Measurements from ENCODE around the gene CDCA7L. TPM values are rescaled to one million over a fixed set of nuclear protein-coding genes. Genes with fewer than 3 reads are reported as not detected.
"Not testable (repeated sequence)": the region's sequence is repeated elsewhere in the genome, so short reads cannot be mapped to it uniquely, and the experiment has no call there.

CDCA7L gene
- total RNA-seq, 1 donor from 2014 or later = 32.2 TPM

GRCh38 chr7:21943436-21943835, 2.3 kb downstream of the CDCA7L start:
- DNase-seq = no peak

GRCh38 chr7:21942955-21943354, 2.7 kb downstream of the CDCA7L start:
- DNase-seq = no peak

- no peak for DNase-seq
Observed at GRCh38 chr7:21941611-21942141, 4.0 kb downstream of the CDCA7L start.

GRCh38 chr7:21939858-21940372, 5.8 kb downstream of the CDCA7L start:
- no peak for DNase-seq

GRCh38 chr7:21939136-21939857, 6.4 kb downstream of the CDCA7L start:
- peak; percentile 43 for DNase-seq

- DNase-seq = no peak
Observed at GRCh38 chr7:21938463-21938862, 7.2 kb downstream of the CDCA7L start.

GRCh38 chr7:21934808-21935207, 10.9 kb downstream of the CDCA7L start:
- DNase-seq = no peak

- DNase-seq = not testable (repeated sequence)
Observed at GRCh38 chr7:21933293-21933692, 12.4 kb downstream of the CDCA7L start.

GRCh38 chr7:21927693-21928092, 18.0 kb downstream of the CDCA7L start:
- DNase-seq = no peak

GRCh38 chr7:21926448-21926847, 19.3 kb downstream of the CDCA7L start:
- DNase-seq = no peak

- peak; percentile 28 for DNase-seq
Observed at GRCh38 chr7:21923658-21924057, 22.0 kb downstream of the CDCA7L start.

GRCh38 chr7:21922605-21923004, 23.1 kb downstream of the CDCA7L start:
- no peak for DNase-seq

- no peak for DNase-seq
Observed at GRCh38 chr7:21920936-21921335, 24.8 kb downstream of the CDCA7L start.

- no peak for DNase-seq
Observed at GRCh38 chr7:21918216-21918615, 27.5 kb downstream of the CDCA7L start.

- no peak for DNase-seq
Observed at GRCh38 chr7:21916629-21917028, 29.1 kb downstream of the CDCA7L start.

GRCh38 chr7:21916176-21916575, 29.5 kb downstream of the CDCA7L start:
- DNase-seq = no peak

- no peak for DNase-seq
Observed at GRCh38 chr7:21915140-21915539, 30.6 kb downstream of the CDCA7L start.

GRCh38 chr7:21914671-21915070, 31.0 kb downstream of the CDCA7L start:
- DNase-seq = no peak

GRCh38 chr7:21912931-21913780, 32.5 kb downstream of the CDCA7L start:
- peak; percentile 11 for DNase-seq

- peak; percentile 68 for DNase-seq
Observed at GRCh38 chr7:21912305-21912704, 33.4 kb downstream of the CDCA7L start.

GRCh38 chr7:21911341-21911875, 34.3 kb downstream of the CDCA7L start:
- DNase-seq = no peak

- no peak for DNase-seq
Observed at GRCh38 chr7:21910253-21910652, 35.4 kb downstream of the CDCA7L start.

- no peak for DNase-seq
Observed at GRCh38 chr7:21908746-21909145, 37.0 kb downstream of the CDCA7L start.
